ENCODE measurements around the gene ABLIM2.

- TF ChIP-seq CHD2 (IDR thresholded peaks at IDR 0.05; ENCODE audit: low read length, partially characterized antibody) (no peak), POLR2A (IDR thresholded peaks at IDR 0.05; ENCODE audit: low read length) (no peak), CTCF (IDR thresholded peaks at IDR 0.05) (no peak), RAD21 (conservative IDR thresholded peaks at IDR 0.05 in 1 of 2, IDR thresholded peaks at IDR 0.05 in 1 of 2) (no peak), EP300 (IDR thresholded peaks at IDR 0.05) (no peak), NPAS2 (CRISPR knock-in tag; IDR thresholded peaks at IDR 0.05; ENCODE audit: borderline replicate concordance) (no peak), JUN (IDR thresholded peaks at IDR 0.05) (no peak), PHF8 (IDR thresholded peaks at IDR 0.05; ENCODE audit: borderline replicate concordance, low read depth) (no peak), MAFK (IDR thresholded peaks at IDR 0.05; ENCODE audit: partially characterized antibody) (no peak), CEBPB (IDR thresholded peaks at IDR 0.05) (no peak), FOXS1 (CRISPR knock-in tag; IDR thresholded peaks at IDR 0.05) (no peak)
Measured at GRCh38 chr4:8093587-8094274, 64.9 kb downstream of the ABLIM2 start.
